Keratinocyte (primary cell): Measurements from ENCODE around the gene BCS1L. TPM values are rescaled to one million over a fixed set of nuclear protein-coding genes. Genes with fewer than 3 reads are reported as not detected.

Source experiments
- DNase-seq: peaks from one replicate; pipeline ENCODE4 v3.0.0-alpha.2; 2011; ENCODE audit warnings: low read depth, missing footprints, low spot score
- FAIRE-seq: peaks from 2 replicates; lab custom pipeline; 2011; peaks lifted over from hg19 to GRCh38; lab: Jason Lieb, UNC
- H2AFZ ChIP-seq: 2 replicates; pipeline ENCODE4 v1.6.0; 2012; ENCODE audit warnings: low read length, control low read depth, inconsistent platforms; ENCODE audit not compliant: control insufficient read depth
- H3K27ac ChIP-seq: 2 replicates; pipeline ENCODE4 v1.5.1; 2011; ENCODE audit warnings: low read length; ENCODE audit not compliant: control insufficient read depth, insufficient read depth
- H3K27me3 ChIP-seq: 3 replicates; pipeline ENCODE4 v1.6.0; 2011; ENCODE audit warnings: low read length; ENCODE audit not compliant: control insufficient read depth, insufficient read depth; ENCODE audit errors: extremely low read depth
- H3K36me3 ChIP-seq, 2 experiments: 2 replicates in 1 of 2; 3 replicates in 1 of 2; pipeline ENCODE4 v1.5.1; 2011; ENCODE audit warnings: low read length in 2 of 2, mild to moderate bottlenecking in 1 of 2; ENCODE audit not compliant: control insufficient read depth in 2 of 2, insufficient read depth in 2 of 2; ENCODE audit errors: extremely low read depth in 1 of 2
- H3K4me1 ChIP-seq: 3 replicates; pipeline ENCODE4 v1.5.1; 2011; ENCODE audit warnings: low read length; ENCODE audit not compliant: control insufficient read depth, insufficient read depth; ENCODE audit errors: extremely low read depth
- H3K4me2 ChIP-seq: 3 replicates; pipeline ENCODE4 v1.6.0; 2011; ENCODE audit warnings: low read depth, low read length; ENCODE audit not compliant: control insufficient read depth, insufficient read depth; ENCODE audit errors: extremely low read depth
- H3K4me3 ChIP-seq, 3 experiments: fragments of 200-600 bp in 1 of 3; sonication (generic) in 1 of 3; 2 replicates in 2 of 3; 3 replicates in 1 of 3; pipeline ENCODE4 v1.5.1; 2011 to 2016; ENCODE audit warnings: low read length in 3 of 3, mild to moderate bottlenecking in 3 of 3, control low read depth in 2 of 3, inconsistent platforms in 1 of 3, low read depth in 1 of 3, mixed read lengths in 1 of 3, mixed run types in 1 of 3, moderate library complexity in 1 of 3; ENCODE audit not compliant: control insufficient read depth in 2 of 3, insufficient read depth in 2 of 3; ENCODE audit errors: extremely low read depth in 1 of 3
- H3K79me2 ChIP-seq: 2 replicates; pipeline ENCODE4 v1.6.0; 2012; ENCODE audit warnings: low read length; ENCODE audit not compliant: control insufficient read depth, insufficient read depth
- H3K9ac ChIP-seq: 3 replicates; pipeline ENCODE4 v1.6.0; 2011; ENCODE audit warnings: low read length; ENCODE audit not compliant: control insufficient read depth, insufficient read depth; ENCODE audit errors: extremely low read depth
- H3K9me1 ChIP-seq: 3 replicates; pipeline ENCODE4 v1.6.0; 2011; ENCODE audit warnings: low read length; ENCODE audit not compliant: control insufficient read depth, insufficient read depth; ENCODE audit errors: extremely low read depth
- H3K9me3 ChIP-seq: 2 replicates; pipeline ENCODE4 v1.5.1; 2012; ENCODE audit warnings: low read depth, low read length; ENCODE audit not compliant: control insufficient read depth
- H4K20me1 ChIP-seq: 3 replicates; pipeline ENCODE4 v1.6.0; 2011; ENCODE audit warnings: low read length; ENCODE audit not compliant: control insufficient read depth, insufficient read depth; ENCODE audit errors: extremely low read depth
- CTCF ChIP-seq, 3 experiments: IDR thresholded peaks in 1 of 3; conservative IDR thresholded peaks in 1 of 3; optimal IDR thresholded peaks in 1 of 3; 2 replicates in 2 of 3; 3 replicates in 1 of 3; pipeline versions ENCODE3 to v1.5.1; 2011; ENCODE audit warnings: low read length in 3 of 3, mild to moderate bottlenecking in 3 of 3, moderate library complexity in 2 of 3, control low read depth in 1 of 3, inconsistent platforms in 1 of 3; ENCODE audit not compliant: insufficient read depth in 2 of 3; ENCODE audit errors: extremely low read depth in 1 of 3
- EZH2 ChIP-seq: IDR thresholded peaks from one replicate; pipeline ENCODE4 v1.6.1; 2012; ENCODE audit warnings: inconsistent platforms, mild to moderate bottlenecking, low read length, moderate library complexity
- dilution Hi-C: fragments of 300-500 bp; cut with MboI; formaldehyde crosslinking; loops from one replicate; pipeline ENCODE4 v1.7.0; 2020; ENCODE audit warnings: low sequenced_read_pairs; ENCODE audit not compliant: extremely low pct_ligation_motif_present
- polyA plus RNA-seq, 5 experiments: library from polyadenylated mRNA; depleted of rRNA in 3 of 5; stranded (reverse) in 3 of 5; stranded (forward) in 1 of 5; unstranded in 1 of 5; fragments of >200 nt; gene quantifications; 1 replicate in 1 of 5; 2 replicates in 3 of 5; 3 replicates in 1 of 5; pipeline versions ENCODE4 v1.2.1 to v1.2.3, GENCODE V29; 2011 to 2012; ENCODE audit warnings: missing spikeins in 2 of 5, low read depth in 1 of 5, low replicate concordance in 1 of 5

BCS1L gene
- polyA plus RNA-seq, 1 donor (not counting 4 experiments of a cell fraction or from before 2014, with no cell fraction given): 57.7 TPM

DNA sequence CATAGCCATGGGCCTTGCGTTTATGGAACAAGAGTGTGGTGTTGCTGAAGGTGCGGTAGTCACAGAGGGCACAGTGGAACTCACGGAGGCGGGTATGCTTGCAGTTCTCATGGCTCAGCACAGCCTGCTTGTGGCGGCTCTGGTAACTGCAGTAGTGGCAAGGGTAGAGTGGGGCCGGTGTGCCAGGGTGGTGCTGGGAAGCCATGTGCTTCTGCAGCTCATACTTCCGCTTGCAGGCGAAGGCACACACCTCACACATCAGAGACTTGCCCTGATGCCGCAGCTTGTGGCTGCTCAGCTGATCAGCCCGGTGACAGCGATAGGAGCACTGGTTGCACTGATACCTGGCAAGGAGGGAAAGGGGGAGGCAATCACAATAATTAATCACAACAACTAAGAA is 14.8 kb upstream of the BCS1L start:
- Histone ChIP-seq H3K36me3 (peaks cover 46 to 67% of the 10 kb centered on the region in 2 experiments), H2AFZ (no peak overlapping the region), H3K79me2 (peaks cover 19% of the 10 kb centered on the region), H3K9ac (peak overlapping the region; percentile 20), H3K4me3 (no peak overlapping the region), H3K9me1 (no peaks in the 10 kb centered on the region), H3K27ac (peak overlapping the region; percentile 74), H3K4me1 (peaks cover 23% of the 10 kb centered on the region), H3K27me3 (no peaks in the 10 kb centered on the region), H3K4me2 (no peak overlapping the region), H4K20me1 (peaks cover 3% of the 10 kb centered on the region), H3K9me3 (no peaks in the 10 kb centered on the region)
- FAIRE-seq: no peak
- dilution Hi-C loops: no loop called here
- TF ChIP-seq EZH2 (no peak), CTCF (optimal IDR thresholded peaks at IDR 0.05 in 1 of 3, IDR thresholded peaks at IDR 0.05 in 1 of 3, conservative IDR thresholded peaks at IDR 0.05 in 1 of 3; ENCODE audit: extremely low read depth in 1 of 3, insufficient read depth in 2 of 3, low read length in 3 of 3) (peak in 1 of 3 experiments; percentile 18)
- no peak for DNase-seq

GRCh38 chr2:218645126-218645525 is 14.4 kb upstream of the BCS1L start:
- peak; percentile 100 for FAIRE-seq
- Histone ChIP-seq H2AFZ (no peak overlapping the region), H3K4me1 (peaks cover 23% of the 10 kb centered on the region), H3K4me2 (peak overlapping the region; percentile 56), H3K9ac (peak overlapping the region; percentile 36), H3K9me1 (no peaks in the 10 kb centered on the region), H3K27me3 (no peaks in the 10 kb centered on the region), H3K36me3 (peaks cover 47 to 64% of the 10 kb centered on the region in 2 experiments), H3K4me3 (no peak overlapping the region), H3K9me3 (no peaks in the 10 kb centered on the region), H3K27ac (peak overlapping the region; percentile 74), H3K79me2 (peaks cover 19% of the 10 kb centered on the region), H4K20me1 (peaks cover 3% of the 10 kb centered on the region)
- no peak for TF ChIP-seq CTCF (optimal IDR thresholded peaks at IDR 0.05 in 1 of 3, IDR thresholded peaks at IDR 0.05 in 1 of 3, conservative IDR thresholded peaks at IDR 0.05 in 1 of 3; ENCODE audit: extremely low read depth in 1 of 3, insufficient read depth in 2 of 3, low read length in 3 of 3)
- TF ChIP-seq EZH2: no peak
- dilution Hi-C loops: no loop called here
- no peak for DNase-seq
